Stimulated activated CD4-positive, alpha-beta T cell treated with anti-CD3 and anti-CD28 coated beads, Interleukin-12 subunit alpha, Interleukin-12 subunit beta, amount 100 ng/mL, for 4 hours (primary cell): ENCODE data around the gene KTN1.

Source experiments
- DNase-seq: peaks from one replicate; pipeline ENCODE4 v3.0.0-alpha.2; 2020

Gene KTN1

DNA sequence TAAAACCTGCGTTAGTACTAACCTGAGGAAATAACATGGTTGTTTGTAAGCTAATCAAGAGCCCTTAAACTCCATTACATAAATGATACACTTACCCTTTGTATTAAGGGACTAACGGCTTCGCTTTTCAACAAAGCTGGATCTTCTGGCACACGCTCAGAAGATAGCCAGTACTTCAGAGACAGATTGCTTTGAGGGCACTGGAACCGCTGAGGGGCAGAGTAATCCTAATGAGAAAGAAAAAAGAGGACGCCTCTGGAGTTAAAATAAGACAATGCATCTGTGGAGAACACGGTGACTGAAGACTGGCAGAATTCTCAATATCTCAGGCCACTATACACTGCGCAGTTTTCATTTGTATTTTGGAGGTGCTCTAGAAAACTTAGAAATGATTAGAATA, 1.5 kb upstream of the KTN1 start:
- no peak for DNase-seq

- DNase-seq: peak; percentile 52
Measured at GRCh38 chr14:55580470-55581341, 699 bp downstream of the KTN1 start.

- DNase-seq: no peak
Measured at GRCh38 chr14:55581342-55581771, 1.4 kb downstream of the KTN1 start.

DNA sequence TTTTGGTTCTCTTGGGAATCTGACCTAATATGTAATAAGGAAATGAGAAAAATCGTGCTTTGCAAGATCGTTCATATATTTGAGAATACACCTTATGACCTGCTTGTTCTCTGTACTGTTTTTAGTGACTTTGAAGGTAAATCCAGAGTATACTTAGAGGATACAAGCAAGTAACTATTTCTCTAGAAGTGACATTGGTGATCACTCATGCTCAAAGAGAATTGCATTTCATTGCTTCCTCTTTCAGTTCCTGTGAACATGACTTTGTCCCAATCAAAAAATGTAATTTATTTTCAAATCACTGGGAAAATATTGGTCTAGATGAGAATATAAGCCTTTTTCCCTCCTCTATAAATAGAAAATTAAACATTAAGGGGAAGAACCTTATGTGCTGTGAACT, 2.7 kb downstream of the KTN1 start:
- no peak for DNase-seq

DNA sequence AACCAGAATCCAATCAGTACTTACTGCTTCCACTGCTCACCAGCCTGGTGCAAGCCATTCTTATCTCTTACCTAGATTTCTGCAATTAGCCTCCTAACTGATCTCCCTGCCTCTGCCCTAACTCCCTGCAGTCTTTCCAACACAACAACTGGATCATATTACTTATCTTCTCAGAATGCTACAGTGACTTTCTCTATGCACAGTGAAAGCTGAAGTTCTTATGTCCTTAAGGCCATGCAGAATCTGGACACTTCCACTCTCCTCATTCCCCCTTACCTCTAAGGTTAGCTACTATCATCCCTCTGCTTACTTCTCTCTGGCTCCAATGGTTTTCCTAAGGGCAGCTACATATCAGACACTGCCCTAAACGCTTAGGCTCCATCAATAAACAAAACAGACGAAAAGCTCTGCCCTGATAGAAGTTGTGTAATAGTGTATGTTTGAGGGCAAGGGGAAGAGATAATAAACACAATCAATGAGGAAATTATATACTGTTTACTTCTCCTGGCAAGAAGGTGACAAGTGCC, 4.0 kb downstream of the KTN1 start:
- no peak for DNase-seq

DNA sequence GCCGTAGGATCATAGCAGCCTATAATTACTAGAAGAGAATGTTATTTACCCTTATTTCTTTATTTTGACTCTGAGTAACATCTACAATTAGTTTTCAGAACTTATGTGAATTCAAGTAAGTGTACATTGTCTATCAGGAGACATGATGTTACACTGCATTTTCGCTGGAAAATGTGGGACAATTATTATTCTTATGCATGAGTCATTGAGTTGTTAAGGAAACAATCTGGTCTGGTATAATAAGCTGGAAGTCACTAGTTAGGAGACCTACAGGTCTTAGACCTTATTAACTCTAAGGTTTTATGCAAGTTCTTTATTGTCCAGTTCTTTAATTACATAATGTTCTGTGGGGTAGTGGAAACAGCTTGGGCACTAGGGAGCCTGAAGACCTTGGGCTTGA, 5.8 kb downstream of the KTN1 start:
- DNase-seq: no peak

DNA sequence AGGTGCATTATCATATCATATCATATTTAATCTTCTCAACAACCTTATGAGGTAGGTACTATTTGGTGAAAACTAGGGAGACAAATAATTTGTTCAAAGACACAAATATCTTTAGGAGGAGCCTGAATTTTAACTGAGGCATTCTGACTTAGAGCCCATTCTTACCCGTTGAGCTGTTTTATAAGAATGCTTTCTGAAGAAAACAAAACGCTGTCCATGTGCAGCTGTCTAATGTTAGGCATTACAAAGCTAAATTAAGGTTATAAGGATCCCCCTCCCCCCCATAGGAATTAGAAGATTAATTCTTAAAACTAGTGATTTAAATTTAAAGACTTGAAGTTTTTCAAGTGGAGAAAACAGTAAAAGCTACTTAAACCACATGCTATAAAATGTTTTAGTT, 6.4 kb downstream of the KTN1 start:
- no peak for DNase-seq

GRCh38 chr14:55587847-55588246, 7.8 kb downstream of the KTN1 start:
- no peak for DNase-seq

- no peak for DNase-seq
Measured at GRCh38 chr14:55588259-55588699, 8.3 kb downstream of the KTN1 start.

DNA sequence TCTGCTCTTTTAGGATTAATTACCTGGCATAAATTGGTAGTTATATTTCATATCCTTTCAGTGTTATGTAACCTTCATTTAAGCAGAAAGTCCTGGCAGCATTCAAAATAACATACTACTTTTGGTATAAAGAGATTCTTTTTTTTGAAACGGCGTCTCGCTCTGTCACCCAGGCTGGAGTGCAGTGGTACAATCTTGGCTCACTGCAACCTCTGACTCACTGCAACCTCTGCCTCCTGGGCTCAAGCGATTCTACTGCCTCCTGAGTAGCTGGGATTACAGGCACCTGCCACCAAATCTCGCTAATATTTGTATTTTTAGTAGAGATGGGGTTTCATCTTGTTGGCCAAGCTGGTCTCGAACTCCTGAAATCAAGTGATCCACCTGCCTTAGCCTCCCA, 9.2 kb downstream of the KTN1 start:
- no peak for DNase-seq

GRCh38 chr14:55592436-55592835, 12.4 kb downstream of the KTN1 start:
- DNase-seq: no peak

GRCh38 chr14:55593698-55594097, 13.7 kb downstream of the KTN1 start:
- DNase-seq: no peak

DNA sequence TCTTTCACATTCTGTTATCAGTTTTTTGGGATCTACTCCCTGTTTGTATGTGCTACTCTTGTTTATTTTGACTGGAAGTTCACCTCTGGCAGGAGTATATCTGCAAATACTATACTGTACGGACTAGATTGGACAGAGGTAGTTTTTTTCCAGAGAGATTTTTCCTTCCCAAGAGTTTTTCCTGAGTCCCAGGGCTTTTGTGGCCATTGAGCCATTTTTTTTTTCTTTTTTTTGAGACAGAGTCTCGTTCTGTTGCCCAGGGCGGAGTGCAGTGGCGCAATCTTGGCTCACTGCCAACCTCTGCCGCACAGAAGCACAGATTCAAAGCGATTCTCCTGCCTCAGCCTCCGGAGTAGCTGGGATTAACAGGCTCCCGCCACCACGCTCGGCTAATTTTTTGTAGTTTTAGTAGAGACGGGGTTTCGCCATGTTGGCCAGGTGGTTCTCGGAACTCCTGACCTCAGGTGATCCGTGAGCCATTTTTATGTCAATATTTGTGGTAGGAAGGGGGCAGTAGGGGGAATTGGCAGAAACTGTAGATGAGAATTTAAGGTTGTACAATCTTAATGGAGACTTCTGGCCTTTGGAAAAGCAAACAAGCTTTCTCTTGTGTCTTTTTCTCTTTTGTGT, 19.4 kb downstream of the KTN1 start:
- no peak for DNase-seq

DNA sequence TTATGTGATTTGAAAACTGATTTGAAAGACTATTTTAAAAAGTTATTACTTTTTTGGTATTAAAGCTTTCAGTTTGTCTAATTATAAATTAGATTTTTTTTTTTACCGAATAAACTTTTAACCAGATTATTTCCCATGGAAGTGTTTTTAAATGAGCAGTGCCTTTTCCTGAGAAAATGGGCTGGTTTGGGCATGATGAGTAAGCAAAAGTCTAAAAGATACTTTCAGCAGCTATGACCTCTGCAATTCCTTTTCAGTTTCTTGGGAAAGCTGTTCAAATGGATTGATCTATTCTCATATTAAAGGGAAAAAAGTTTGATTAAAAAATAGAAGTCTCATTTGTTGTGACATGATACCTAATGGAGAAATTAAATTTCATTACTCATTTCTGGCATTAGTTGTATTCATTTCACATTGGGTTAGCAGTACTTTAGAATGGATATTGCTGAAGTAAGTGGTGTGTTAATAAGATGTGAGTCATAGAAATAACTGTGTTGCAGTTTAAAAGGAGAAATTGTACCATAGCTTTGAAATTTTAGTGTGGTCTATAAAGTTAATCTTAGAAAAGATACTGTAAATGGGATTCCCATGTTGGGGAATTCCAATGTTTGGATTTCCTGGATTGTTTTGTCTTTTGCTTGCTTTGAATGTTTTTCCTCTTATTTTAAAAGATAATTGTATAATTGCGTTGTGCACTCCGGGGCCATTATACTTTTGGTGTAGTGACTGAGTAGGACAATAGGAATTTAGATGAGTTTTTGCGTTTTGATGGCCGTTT, 21.0 kb downstream of the KTN1 start:
- DNase-seq: no peak

DNA sequence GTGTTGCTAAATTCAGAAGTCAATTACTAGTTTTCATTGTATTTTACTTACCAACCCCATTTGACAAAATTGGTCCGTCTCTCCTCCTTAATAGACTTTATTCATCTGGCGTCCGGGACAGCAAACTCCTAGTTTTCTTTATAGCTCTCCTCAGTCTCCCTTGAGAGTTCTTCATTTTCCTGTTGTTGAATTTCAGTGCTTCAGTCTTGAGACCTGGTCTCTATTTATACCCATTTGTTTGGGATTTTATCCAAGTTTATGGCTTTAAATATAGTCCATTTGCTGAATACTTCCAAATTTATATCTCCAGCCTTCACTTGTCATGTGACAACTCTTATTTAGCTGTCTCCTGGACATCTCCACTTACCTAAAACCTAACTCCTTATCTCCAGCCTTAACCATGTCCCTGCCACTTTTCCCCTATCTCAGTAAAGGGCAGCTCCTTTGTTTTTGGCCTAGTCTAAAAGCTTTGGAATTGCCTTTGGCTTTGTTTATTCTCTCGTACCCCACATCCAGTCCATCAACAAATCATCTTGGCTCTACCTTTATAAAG, 23.5 kb downstream of the KTN1 start:
- DNase-seq: no peak

- DNase-seq: no peak
Measured at GRCh38 chr14:55604488-55604887, 24.5 kb downstream of the KTN1 start.

DNA sequence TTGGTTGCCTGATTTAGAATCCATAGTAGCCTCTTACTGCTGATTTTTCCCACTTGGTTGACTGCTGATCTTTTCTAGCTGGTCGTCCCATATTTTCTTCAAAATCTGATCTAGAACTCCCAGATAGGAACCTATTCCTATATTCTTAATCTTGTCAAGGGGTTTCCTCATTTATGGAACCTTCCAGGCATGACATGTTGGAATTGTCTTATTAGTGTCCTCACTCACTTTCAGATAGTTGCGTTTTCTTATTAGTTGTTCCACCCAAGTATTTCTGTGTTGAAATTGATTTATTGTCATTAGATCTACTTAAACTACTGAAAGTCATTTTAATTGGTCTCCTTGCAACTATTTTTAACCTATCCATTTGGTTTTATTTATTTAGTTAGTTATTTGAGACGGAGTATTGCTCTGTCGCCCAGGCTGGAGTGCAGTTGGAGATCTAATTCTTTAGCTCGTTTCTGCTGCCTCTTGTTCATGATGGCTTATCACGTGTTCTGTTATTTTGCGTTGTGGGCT, 25.0 kb downstream of the KTN1 start:
- no peak for DNase-seq

- no peak for DNase-seq
Measured at GRCh38 chr14:55605793-55606192, 25.8 kb downstream of the KTN1 start.

DNA sequence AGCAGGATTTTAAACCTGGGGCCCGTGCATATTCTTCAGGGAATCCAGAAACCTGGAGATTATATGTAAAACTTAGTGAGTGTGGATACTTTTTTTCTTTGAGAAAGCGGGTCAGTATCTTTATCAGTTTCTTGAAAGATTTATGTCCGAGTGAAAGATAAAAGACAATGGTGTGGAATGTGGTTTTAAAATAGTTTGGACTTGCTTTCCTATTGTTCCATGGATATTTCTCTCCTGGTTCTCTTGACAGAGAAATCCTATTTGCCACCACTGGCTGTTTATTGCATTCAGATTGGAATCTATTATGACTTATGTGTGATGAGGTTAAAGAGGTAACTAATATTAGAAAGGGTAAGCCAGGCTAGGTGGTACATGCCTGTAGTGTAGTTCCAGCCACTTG, 27.4 kb downstream of the KTN1 start:
- DNase-seq: no peak

DNA sequence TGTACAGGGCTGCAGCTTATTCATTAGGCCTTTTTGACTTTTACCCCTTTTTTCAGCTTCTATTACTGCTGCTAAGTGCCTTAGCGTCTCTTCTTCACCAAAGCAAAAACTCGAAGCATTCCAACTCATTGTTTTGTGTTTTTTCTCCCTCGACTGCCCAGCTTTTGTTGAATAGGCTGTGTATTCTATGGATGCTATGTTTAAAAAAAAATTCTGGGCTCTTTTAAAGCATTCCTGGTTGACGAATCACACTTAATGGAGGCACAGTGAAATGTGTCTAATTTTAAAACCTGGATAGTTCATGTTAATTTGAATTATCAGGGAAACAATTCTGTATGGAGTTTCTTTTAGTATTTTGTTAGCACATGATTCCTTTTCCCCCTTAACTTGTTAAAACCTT, 29.7 kb downstream of the KTN1 start:
- no peak for DNase-seq

DNA sequence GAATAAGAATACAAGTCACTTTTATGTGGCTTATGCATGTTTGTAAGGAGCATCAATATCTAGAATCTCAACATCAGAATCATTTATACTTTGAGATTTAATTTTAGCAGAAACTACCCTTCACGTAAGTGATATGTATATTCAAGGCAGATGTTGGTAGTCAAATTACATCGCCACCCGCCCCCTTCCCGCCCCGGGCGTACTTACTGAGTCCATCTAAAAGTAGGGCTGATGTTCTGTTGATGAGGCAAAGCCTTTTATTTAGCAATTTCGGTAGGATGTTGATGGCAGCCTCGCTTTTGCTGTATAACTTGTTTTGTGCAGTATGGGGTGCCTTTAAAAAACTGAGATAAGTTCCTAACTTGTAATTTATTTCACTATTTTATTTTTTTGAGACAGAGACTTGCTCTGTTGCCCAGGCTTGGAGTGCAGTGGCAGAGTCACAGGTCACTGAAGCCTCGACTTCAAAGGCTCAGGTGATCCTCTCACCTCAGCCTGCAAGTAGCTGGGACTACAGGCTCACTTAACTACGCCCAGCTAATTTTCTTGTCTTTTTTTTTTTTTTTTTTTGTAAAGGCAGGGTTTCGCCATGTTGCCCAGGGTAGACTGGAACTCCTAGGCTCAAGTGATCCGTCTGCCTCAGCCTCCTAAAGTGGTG, 30.8 kb downstream of the KTN1 start:
- no peak for DNase-seq

DNA sequence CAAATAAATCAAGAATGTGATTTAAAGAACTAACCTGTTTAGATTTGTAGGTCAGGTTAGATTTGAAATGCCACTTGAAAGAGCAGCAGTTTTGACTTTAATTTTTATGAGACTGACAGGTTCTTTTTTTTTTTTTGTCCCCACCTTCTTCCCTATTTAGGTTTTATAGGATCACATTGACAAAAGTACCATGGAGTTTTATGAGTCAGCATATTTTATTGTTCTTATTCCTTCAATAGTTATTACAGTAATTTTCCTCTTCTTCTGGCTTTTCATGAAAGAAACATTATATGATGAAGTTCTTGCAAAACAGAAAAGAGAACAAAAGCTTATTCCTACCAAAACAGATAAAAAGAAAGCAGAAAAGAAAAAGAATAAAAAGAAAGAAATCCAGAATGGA, 31.9 kb downstream of the KTN1 start:
- DNase-seq: no peak
